PFSK-1 (cell line): ENCODE data around the gene CPPED1.

Source experiments
- FOXP2 ChIP-seq: optimal IDR thresholded peaks from 2 replicates; pipeline ENCODE3; 2011; ENCODE audit warnings: borderline replicate concordance, control low read depth, inconsistent platforms; ENCODE audit not compliant: insufficient read depth; ENCODE audit errors: extremely low read length, extremely low read depth
- POLR2AphosphoS5 ChIP-seq: IDR thresholded peaks from 2 replicates; pipeline ENCODE4 v1.6.1; 2012; ENCODE audit warnings: low read depth, mild to moderate bottlenecking, control low read depth, low read length, moderate library complexity
- SIN3A ChIP-seq: IDR thresholded peaks from 2 replicates; pipeline ENCODE4 v1.6.1; 2012; ENCODE audit warnings: mild to moderate bottlenecking, low read length, moderate library complexity, borderline replicate concordance; ENCODE audit not compliant: insufficient read depth
- TAF1 ChIP-seq: IDR thresholded peaks from 2 replicates; pipeline ENCODE4 v1.6.1; 2012; ENCODE audit warnings: low read length, control low read depth, borderline replicate concordance; ENCODE audit not compliant: insufficient read depth
- TF ChIP-seq, protein P1 (sequence below), 2 experiments: IDR thresholded peaks; 2 replicates each; pipeline versions ENCODE4 v1.6.1 to v1.8.0; 2011 to 2012; ENCODE audit warnings: low read depth in 2 of 2, low read length in 2 of 2, control low read depth in 1 of 2, inconsistent platforms in 1 of 2, mild to moderate bottlenecking in 1 of 2, moderate library complexity in 1 of 2; ENCODE audit not compliant: insufficient read depth in 1 of 2

DNA sequence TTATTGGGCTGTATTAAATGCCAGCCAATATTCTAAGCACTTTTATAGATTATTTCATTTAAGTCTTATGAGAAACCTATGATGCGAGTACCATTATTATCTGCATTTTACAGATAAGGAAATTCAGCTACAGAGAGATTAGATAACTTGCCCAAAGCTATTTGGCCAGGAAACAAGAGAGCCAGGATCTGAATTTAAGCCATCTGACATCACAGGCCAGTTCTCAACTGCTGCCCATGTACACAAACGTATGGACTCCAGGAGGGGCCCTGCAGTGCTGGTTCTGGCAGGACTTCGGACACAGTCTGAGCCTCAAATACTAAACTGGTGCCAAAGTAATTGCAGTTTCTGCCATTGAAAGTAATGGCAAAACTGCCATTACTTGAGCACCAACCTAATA, 40.2 kb downstream of the CPPED1 start:
- TF ChIP-seq TAF1 (no peak), POLR2AphosphoS5 (no peak), SIN3A (no peak), FOXP2 (no peak)
- TF ChIP-seq, protein P1, sequence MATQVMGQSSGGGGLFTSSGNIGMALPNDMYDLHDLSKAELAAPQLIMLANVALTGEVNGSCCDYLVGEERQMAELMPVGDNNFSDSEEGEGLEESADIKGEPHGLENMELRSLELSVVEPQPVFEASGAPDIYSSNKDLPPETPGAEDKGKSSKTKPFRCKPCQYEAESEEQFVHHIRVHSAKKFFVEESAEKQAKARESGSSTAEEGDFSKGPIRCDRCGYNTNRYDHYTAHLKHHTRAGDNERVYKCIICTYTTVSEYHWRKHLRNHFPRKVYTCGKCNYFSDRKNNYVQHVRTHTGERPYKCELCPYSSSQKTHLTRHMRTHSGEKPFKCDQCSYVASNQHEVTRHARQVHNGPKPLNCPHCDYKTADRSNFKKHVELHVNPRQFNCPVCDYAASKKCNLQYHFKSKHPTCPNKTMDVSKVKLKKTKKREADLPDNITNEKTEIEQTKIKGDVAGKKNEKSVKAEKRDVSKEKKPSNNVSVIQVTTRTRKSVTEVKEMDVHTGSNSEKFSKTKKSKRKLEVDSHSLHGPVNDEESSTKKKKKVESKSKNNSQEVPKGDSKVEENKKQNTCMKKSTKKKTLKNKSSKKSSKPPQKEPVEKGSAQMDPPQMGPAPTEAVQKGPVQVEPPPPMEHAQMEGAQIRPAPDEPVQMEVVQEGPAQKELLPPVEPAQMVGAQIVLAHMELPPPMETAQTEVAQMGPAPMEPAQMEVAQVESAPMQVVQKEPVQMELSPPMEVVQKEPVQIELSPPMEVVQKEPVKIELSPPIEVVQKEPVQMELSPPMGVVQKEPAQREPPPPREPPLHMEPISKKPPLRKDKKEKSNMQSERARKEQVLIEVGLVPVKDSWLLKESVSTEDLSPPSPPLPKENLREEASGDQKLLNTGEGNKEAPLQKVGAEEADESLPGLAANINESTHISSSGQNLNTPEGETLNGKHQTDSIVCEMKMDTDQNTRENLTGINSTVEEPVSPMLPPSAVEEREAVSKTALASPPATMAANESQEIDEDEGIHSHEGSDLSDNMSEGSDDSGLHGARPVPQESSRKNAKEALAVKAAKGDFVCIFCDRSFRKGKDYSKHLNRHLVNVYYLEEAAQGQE (IDR thresholded peaks at IDR 0.05; ENCODE audit: insufficient read depth in 1 of 2, low read depth in 2 of 2, low read length in 2 of 2), result no peak
